ENCODE data around the gene TMEM141.
"Not testable (repeated sequence)": the region's sequence is repeated elsewhere in the genome, so short reads cannot be mapped to it uniquely, and the experiment has no call there.

GRCh38 chr9:136803009-136803550, 11.9 kb downstream of the TMEM141 start:
- not testable (repeated sequence) for TF ChIP-seq POLR2A (IDR thresholded peaks at IDR 0.05; ENCODE audit: low read depth, low read length); EZH2 (IDR thresholded peaks at IDR 0.05; ENCODE audit: borderline replicate concordance, low read depth, low read length, severe bottlenecking); CTCF (IDR thresholded peaks at IDR 0.05; ENCODE audit: extremely low read depth in 1 of 2, insufficient read depth in 1 of 2, low read depth in 1 of 2, low read length in 2 of 2); JUN (IDR thresholded peaks at IDR 0.05; ENCODE audit: borderline replicate concordance, insufficient read depth, insufficient read length, low read depth); POLR2AphosphoS5 (IDR thresholded peaks at IDR 0.05; ENCODE audit: insufficient read depth, low read depth, low read length); MAX (IDR thresholded peaks at IDR 0.05; ENCODE audit: insufficient read depth, insufficient read length); FOS (IDR thresholded peaks at IDR 0.05; ENCODE audit: borderline replicate concordance, insufficient read depth, low read length); GATA2 (IDR thresholded peaks at IDR 0.05; ENCODE audit: insufficient read depth, insufficient read length, low read depth, low read length)

Measured in endothelial cell of umbilical vein (primary cell).